Measurements from ENCODE around the gene RPS2. TPM values are rescaled to one million over a fixed set of nuclear protein-coding genes. Genes with fewer than 3 reads are reported as not detected.
"Not testable (repeated sequence)": the region's sequence is repeated elsewhere in the genome, so short reads cannot be mapped to it uniquely, and the experiment has no call there.

The RPS2 gene
- total and polyA plus RNA-seq, 8 donors = 1,316 to 3,219 (median 1,806) TPM

- WGBS, 2 donors = 15 to 17% methylated on average over 24 of the region's 24 CpGs
- intact Hi-C loops (cut with DNase I) = no loop called here
- TF ChIP-seq, protein P1, sequence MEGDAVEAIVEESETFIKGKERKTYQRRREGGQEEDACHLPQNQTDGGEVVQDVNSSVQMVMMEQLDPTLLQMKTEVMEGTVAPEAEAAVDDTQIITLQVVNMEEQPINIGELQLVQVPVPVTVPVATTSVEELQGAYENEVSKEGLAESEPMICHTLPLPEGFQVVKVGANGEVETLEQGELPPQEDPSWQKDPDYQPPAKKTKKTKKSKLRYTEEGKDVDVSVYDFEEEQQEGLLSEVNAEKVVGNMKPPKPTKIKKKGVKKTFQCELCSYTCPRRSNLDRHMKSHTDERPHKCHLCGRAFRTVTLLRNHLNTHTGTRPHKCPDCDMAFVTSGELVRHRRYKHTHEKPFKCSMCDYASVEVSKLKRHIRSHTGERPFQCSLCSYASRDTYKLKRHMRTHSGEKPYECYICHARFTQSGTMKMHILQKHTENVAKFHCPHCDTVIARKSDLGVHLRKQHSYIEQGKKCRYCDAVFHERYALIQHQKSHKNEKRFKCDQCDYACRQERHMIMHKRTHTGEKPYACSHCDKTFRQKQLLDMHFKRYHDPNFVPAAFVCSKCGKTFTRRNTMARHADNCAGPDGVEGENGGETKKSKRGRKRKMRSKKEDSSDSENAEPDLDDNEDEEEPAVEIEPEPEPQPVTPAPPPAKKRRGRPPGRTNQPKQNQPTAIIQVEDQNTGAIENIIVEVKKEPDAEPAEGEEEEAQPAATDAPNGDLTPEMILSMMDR (IDR thresholded peaks at IDR 0.05) = no peak
- Histone ChIP-seq H3K27me3 (no peaks in the 10 kb centered on the region), H3K9me3 (no peaks in the 10 kb centered on the region), H3K36me3 (peaks cover 0 to 20% (median 10%) of the 10 kb centered on the region in 3 donors), H3K4me3 (peak overlapping the region; percentile 74 to 96 (median 88)), H3K4me1 (peaks cover 0 to 19% (median 18%) of the 10 kb centered on the region in 3 donors), H3K27ac (peak overlapping the region; percentile 89 to 96 (median 92))
- FAIRE-seq (no peak), DNase-seq (peak in 2 of 6 donors; percentile 42 to 78), ATAC-seq (peak in 3 of 4 donors; percentile 1 to 5 (median 2))
Observed at GRCh38 chr16:1965396-1966001, 873 bp upstream of the RPS2 start.

- H3K27me3 ChIP-seq = no peaks in the 10 kb centered on the region
- TF ChIP-seq, protein P1 (IDR thresholded peaks at IDR 0.05) = no peak
- peak overlapping the region; percentile 89 to 96 (median 92) for H3K27ac ChIP-seq
- peaks cover 0 to 20% (median 10%) of the 10 kb centered on the region in 3 donors for H3K36me3 ChIP-seq
- intact Hi-C loops (cut with DNase I) = no loop called here
- H3K9me3 ChIP-seq = no peaks in the 10 kb centered on the region
- ATAC-seq (peak in 3 of 4 donors; percentile 30 to 46 (median 30)), FAIRE-seq (no peak), DNase-seq (peak in 1 of 6 donors; percentile 76)
- H3K4me3 ChIP-seq = peak overlapping the region; percentile 74 to 96 (median 88)
- WGBS, 2 donors = 8 to 10% methylated on average over 40 to 44 of the region's 44 CpGs
- H3K4me1 ChIP-seq = peaks cover 0 to 22% (median 20%) of the 10 kb centered on the region in 3 donors
Observed at GRCh38 chr16:1963806-1964505, 670 bp downstream of the RPS2 start.

DNA sequence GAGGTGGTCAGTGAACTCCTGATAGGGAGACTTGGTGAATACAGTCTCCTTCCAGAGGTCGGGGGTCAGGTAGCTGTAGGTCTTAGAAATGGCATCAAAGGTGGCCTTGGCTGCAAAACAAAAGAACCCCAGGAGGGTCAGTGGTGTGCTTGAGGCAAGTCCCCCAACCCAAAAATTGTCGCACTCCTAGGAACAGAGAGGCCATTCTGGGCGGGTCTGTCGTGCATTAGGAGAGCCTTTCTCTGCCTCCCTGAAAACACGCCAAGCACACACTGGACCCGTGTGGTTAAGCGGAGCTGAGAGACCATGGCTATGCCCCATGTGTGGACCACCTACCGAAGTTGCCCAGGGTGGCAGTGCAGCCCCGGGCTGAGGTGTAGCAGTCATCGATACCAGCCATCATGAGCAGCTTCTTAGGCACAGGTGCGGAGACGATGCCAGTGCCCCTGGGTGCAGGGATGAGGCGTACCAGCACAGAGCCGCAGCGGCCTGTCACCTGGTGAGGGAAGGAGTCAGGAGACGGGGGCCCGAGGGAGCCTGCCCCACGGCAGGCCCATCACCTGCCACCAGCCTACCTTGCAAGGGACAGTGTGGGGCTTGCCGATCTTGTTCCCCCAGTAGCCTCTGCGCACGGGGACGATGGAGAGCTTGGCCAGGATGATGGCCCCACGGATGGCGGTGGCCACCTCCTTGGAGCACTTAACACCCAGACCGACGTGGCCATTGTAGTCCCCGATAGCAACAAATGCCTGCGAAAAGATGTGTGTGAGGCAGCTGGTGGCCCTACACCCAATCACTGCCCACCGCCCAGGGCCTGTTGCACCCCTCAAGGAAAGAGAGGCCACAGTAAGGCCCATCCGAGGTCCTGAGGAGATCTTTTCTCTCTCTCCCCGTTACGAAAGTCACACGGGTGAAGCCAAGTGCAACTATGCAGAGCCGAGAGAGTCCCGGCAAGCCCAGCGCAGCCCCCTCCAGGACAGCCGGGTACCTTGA lies 2.2 kb downstream of the RPS2 start:
- 81 to 82% methylated on average over 33 to 37 of the region's 37 CpGs for WGBS, 2 donors

GRCh38 chr16:1961651-1962067 lies 3.0 kb downstream of the RPS2 start:
- H3K36me3 ChIP-seq = peaks cover 0 to 20% (median 10%) of the 10 kb centered on the region in 3 donors
- no peaks in the 10 kb centered on the region for H3K27me3 ChIP-seq
- H3K4me3 ChIP-seq = no peak overlapping the region
- WGBS, 2 donors = 61% methylated on average over 6 of the region's 6 CpGs
- TF ChIP-seq, protein P1 (IDR thresholded peaks at IDR 0.05) = no peak
- no peak overlapping the region for H3K27ac ChIP-seq
- ATAC-seq (no peak), FAIRE-seq (no peak), DNase-seq (peak in 2 of 6 donors; percentile 43 to 45)
- H3K9me3 ChIP-seq = no peaks in the 10 kb centered on the region
- H3K4me1 ChIP-seq = peaks cover 0 to 25% (median 20%) of the 10 kb centered on the region in 3 donors
- intact Hi-C loops (cut with DNase I) = no loop called here

More for the DNA sequence above, 2.2 kb downstream of the RPS2 start:
- H3K4me3 ChIP-seq = peak overlapping the region in 3 of 4 donors; percentile 80 to 96 (median 95)
- H3K27ac ChIP-seq; FAIRE-seq; H3K9me3 ChIP-seq; intact Hi-C loops (cut with DNase I); ATAC-seq; H3K27me3 ChIP-seq: not testable (repeated sequence)
- peaks cover 0 to 20% (median 10%) of the 10 kb centered on the region in 3 donors for H3K36me3 ChIP-seq
- peak in 2 of 6 donors; percentile 44 to 77 for DNase-seq
- peaks cover 0 to 25% (median 20%) of the 10 kb centered on the region in 3 donors for H3K4me1 ChIP-seq
